SK-N-SH (cell line): ENCODE measurements around the gene SH3PXD2A.

Source experiments
- GATA2 ChIP-seq: sonication (generic); formaldehyde crosslinking; IDR thresholded peaks from 2 replicates; pipeline ENCODE4 v1.5.0; 2020; ENCODE audit warnings: mild to moderate bottlenecking, missing genetic modification reagents
- JUND ChIP-seq: IDR thresholded peaks from 2 replicates; pipeline ENCODE4 v1.4.0; 2012
- POLR2AphosphoS5 ChIP-seq: IDR thresholded peaks from 2 replicates; pipeline ENCODE4 v1.6.1; 2012; ENCODE audit warnings: low read depth, low read length
- RAD21 ChIP-seq: IDR thresholded peaks from 2 replicates; pipeline ENCODE4 v1.6.1; 2012; ENCODE audit warnings: mild to moderate bottlenecking, low read length
- RXRA ChIP-seq: IDR thresholded peaks from 2 replicates; pipeline ENCODE4 v1.4.0; 2012; ENCODE audit warnings: low read depth, mild to moderate bottlenecking, borderline replicate concordance
- SIN3A ChIP-seq: IDR thresholded peaks from 2 replicates; pipeline ENCODE4 v1.6.1; 2012; ENCODE audit warnings: low read depth, mild to moderate bottlenecking, low read length, moderate library complexity, borderline replicate concordance
- SMC3 ChIP-seq: IDR thresholded peaks from 2 replicates; pipeline ENCODE4 v1.6.1; 2012; ENCODE audit warnings: low read depth, low read length, improper control_type of control experiment
- TEAD4 ChIP-seq: IDR thresholded peaks from 2 replicates; pipeline ENCODE4 v1.4.0; 2012; ENCODE audit warnings: mild to moderate bottlenecking, borderline replicate concordance; ENCODE audit not compliant: insufficient read depth
- YY1 ChIP-seq: IDR thresholded peaks from 2 replicates; pipeline ENCODE4 v1.4.0; 2012; ENCODE audit warnings: low read depth, mild to moderate bottlenecking
- TF ChIP-seq, protein P1 (sequence below): fragments of 200-600 bp; sonication (generic); IDR thresholded peaks from 2 replicates; pipeline ENCODE4 v1.6.1; 2017; ENCODE audit warnings: antibody characterized with exemption, mild to moderate bottlenecking, moderate library complexity
- TF ChIP-seq, protein P2 (sequence below): IDR thresholded peaks from 2 replicates; pipeline ENCODE4 v1.6.1; 2012; ENCODE audit warnings: mild to moderate bottlenecking, low read depth, low read length, moderate library complexity
- TF ChIP-seq, protein P3 (sequence below): IDR thresholded peaks from 2 replicates; pipeline ENCODE4 v1.4.0; 2012; ENCODE audit warnings: low read depth

DNA sequence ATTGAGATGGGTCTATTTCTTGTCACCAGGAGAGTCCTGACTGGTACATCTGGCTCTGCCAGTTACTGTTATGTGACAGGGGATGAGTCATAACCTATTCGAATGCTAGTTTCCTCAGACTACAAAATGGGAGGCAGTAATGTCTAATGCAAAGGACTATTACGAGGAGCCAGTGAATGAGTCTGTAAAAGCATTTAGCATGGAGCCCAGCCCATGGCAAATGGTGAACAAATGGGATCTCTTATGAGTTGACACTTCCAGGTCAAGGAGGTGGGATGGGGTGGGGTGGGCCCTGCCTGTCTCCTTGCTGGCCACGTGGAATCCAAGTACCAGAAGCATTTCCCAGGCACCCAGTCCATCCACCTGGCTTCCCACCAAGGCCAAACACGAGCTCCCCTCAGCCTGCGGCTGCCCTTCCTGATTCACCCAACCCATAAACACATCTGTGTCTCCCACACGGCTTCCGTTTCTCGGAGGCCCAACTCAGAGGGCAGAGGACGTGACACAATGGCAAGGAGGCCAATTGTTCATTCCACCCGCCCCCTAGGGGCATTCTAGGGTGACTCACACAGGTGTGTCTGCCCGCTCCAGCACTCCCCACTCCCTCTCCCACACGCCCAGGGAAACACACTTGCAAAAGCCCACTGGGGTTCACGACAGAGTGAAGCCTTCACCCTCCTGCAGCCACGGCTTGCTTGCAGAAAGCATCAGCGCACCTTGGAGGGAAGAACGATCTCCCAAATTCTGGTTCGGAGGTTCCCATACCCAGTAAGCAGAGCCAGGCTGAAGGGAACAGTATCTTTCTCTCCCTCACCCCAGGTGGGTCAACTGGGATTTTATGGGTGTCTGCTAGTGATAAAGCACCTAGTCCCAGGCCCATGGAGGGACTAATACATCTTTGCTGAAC lies 109.8 kb downstream of the SH3PXD2A start:
- TF ChIP-seq, protein P1, sequence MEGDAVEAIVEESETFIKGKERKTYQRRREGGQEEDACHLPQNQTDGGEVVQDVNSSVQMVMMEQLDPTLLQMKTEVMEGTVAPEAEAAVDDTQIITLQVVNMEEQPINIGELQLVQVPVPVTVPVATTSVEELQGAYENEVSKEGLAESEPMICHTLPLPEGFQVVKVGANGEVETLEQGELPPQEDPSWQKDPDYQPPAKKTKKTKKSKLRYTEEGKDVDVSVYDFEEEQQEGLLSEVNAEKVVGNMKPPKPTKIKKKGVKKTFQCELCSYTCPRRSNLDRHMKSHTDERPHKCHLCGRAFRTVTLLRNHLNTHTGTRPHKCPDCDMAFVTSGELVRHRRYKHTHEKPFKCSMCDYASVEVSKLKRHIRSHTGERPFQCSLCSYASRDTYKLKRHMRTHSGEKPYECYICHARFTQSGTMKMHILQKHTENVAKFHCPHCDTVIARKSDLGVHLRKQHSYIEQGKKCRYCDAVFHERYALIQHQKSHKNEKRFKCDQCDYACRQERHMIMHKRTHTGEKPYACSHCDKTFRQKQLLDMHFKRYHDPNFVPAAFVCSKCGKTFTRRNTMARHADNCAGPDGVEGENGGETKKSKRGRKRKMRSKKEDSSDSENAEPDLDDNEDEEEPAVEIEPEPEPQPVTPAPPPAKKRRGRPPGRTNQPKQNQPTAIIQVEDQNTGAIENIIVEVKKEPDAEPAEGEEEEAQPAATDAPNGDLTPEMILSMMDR = no peak
- TF ChIP-seq SIN3A (no peak), JUND (no peak), SMC3 (no peak), RAD21 (no peak), YY1 (no peak), GATA2 (CRISPR knock-in tag) (no peak), RXRA (no peak), POLR2AphosphoS5 (no peak), TEAD4 (no peak)
- TF ChIP-seq, protein P2, sequence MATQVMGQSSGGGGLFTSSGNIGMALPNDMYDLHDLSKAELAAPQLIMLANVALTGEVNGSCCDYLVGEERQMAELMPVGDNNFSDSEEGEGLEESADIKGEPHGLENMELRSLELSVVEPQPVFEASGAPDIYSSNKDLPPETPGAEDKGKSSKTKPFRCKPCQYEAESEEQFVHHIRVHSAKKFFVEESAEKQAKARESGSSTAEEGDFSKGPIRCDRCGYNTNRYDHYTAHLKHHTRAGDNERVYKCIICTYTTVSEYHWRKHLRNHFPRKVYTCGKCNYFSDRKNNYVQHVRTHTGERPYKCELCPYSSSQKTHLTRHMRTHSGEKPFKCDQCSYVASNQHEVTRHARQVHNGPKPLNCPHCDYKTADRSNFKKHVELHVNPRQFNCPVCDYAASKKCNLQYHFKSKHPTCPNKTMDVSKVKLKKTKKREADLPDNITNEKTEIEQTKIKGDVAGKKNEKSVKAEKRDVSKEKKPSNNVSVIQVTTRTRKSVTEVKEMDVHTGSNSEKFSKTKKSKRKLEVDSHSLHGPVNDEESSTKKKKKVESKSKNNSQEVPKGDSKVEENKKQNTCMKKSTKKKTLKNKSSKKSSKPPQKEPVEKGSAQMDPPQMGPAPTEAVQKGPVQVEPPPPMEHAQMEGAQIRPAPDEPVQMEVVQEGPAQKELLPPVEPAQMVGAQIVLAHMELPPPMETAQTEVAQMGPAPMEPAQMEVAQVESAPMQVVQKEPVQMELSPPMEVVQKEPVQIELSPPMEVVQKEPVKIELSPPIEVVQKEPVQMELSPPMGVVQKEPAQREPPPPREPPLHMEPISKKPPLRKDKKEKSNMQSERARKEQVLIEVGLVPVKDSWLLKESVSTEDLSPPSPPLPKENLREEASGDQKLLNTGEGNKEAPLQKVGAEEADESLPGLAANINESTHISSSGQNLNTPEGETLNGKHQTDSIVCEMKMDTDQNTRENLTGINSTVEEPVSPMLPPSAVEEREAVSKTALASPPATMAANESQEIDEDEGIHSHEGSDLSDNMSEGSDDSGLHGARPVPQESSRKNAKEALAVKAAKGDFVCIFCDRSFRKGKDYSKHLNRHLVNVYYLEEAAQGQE = no peak
- TF ChIP-seq, protein P3, sequence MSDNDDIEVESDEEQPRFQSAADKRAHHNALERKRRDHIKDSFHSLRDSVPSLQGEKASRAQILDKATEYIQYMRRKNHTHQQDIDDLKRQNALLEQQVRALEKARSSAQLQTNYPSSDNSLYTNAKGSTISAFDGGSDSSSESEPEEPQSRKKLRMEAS = no peak
